ENCODE results near the gene LRBA.
"Not testable (repeated sequence)": the region's sequence is repeated elsewhere in the genome, so short reads cannot be mapped to it uniquely, and the experiment has no call there.

Gene LRBA

DNA sequence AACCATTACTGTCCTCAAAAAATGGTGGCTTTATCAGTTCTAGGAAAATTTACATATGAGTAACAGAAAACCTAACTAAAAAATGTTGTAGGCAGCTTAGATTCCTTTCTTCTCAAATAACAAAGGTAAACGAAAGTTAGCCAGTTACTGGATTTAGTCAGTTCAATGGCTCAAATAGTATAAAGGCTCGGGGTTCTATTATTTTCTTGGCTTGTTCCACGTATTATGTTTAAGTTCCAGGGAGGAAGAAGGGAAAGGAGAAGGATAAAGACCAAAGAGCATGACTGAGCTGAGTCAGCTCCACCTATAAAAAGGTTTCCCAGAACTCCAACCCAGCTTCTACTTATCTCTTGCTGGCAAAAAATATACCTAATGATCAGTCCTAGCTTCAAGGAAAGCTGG is 474.1 kb downstream of the LRBA start:
- no peak for DNase-seq

DNA sequence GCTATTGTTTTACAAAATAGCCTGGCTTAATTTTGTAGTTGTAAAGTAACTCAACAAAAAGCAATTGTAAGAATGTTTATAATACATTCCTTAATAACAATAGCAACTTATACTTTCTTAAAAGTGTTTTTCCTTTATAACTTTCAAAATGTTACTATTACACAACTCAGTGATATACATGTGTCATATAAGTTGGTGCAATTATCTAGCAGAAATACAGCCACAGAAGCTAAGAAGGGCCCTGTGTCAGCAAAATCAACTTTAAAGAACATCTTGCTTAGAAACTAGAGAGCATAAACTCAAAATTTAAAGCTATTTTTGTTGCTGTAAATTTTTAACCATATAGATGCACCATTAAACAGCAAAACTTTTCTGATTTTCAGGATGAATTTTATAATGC is 474.5 kb downstream of the LRBA start:
- no peak for DNase-seq

DNA sequence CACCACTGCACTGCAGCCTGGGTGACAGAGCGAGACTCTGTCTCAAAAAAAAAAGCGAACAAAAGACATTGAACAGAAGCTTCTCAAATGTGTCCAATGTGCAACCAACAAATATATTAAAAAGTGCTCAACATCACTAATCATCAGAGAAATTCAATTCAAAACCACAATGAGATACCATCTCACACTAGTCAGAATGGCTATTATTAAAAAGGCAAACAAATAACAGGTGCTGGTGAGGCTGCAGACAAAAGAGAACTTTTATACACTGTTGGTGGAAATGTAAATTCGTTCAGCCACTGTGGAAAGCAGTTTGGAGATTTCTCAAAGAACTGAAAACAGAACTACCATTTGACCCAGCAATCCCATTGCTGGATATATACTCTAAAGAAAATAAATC is 477.2 kb downstream of the LRBA start:
- DNase-seq = not testable (repeated sequence)

DNA sequence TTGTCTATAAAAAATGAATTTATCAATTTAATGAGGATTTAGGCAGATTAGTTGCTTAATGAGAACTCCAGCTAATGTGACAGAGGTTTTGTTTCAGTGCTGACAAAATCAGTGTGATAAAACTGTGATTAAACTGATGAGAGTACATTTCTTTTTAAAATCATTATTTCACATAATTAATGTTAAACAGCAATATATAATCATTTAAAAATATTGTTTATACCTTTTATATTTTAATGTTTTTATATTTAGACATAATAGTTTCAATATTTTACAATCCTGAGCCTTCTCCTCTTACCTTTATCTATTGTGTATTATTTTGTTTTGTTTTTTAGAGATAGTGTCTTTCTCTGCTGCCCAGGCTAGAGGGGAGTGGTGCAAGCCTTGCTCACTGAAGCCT is 480.3 kb downstream of the LRBA start:
- DNase-seq = no peak

DNA sequence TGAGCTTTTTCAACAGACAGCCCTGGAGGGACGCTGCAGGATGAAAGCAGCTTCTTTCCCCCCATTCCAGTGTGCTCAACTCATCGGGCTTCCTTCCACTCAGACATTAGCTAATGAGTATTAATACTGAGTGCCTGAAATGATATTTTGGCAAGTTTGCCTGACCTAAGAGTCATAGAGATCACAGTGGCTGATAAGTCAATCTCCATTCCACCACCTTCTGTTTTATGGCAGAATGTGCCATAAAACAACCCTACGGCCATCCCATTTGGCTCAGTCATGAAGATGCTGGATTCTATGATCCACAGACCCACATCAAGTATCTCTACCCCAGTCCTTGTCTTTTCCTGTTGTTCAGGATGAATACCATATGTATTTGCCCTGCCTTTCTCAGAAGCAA is 481.4 kb downstream of the LRBA start:
- no peak for DNase-seq

DNA sequence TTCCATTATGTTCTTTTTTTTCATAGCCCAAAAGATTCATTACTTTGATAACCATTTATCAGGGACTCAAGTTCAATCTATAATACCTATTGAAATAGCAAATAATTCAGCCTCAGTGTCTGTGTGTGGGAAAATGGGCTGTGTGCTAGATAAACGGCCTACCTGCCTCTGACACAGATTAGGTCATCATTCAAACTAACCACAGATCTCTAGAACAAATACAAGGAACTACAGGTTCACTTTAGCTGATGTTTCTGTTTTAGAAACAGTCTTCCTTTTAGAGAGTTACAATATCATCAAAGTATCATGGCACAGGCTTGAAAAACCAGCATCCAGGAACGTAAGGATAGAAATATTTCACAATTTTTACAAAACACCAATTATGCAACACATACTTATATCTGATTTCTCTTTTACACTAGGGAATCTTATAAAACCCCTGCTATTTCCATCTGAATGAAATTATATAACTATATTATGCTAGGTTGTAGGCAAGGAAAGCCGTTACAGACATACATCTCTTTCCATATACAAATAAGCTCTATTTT is 489.7 kb downstream of the LRBA start:
- no peak for DNase-seq

DNA sequence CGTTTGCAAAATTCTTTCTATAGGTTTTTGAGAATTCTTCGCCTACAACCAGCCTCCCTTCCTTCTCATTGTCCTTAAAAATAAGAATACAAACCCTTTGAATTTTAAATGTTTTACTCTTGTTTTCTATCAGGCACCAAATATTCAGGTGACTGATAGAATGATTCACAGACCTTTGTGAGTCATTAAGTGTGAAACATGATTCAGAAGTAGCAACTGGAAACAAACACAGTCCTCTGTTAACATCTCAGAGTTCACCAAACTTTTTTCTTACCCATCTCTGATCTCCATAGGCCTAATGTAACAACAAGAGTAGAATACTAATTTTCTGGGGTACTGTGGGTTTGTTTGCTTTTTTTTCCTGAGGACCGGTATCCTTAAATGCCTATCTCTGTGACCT is 496.5 kb downstream of the LRBA start:
- no peak for DNase-seq

DNA sequence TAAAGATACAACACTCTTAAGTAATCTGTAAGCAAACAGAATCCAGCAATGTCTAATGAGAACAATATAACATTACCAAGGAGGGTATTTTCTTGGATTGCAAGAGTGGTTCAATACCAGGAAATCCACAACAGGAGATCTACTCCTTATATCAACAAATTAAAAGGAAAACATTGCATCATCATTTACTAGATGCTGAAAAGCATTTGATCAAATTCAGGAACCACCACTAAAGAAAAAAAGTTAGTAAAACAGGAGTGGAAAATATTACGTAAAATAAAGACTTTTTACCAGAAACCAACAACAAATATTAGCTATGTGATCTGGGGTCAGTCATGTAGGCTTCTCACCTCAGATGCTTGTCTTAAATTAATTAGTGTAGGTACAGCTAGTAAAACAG is 499.9 kb downstream of the LRBA start:
- DNase-seq = no peak

DNA sequence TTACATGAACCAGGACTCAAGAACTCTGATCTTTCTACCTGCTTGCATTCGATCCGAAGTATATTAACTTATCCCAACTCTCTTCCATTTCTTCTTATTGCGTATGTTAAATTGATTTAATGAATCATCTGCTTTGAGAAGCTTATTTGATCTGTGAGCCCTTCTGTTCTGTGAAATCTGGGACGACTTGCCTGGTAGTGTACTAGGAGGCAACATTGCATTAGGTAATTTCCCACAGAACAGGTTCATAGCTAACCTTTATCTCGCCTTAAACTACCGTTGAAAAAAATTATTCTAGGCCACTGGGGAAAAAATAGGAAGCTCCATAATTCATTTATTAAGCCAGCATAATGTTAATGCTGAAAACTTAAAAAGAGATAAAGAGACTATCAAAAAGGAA is 500.4 kb downstream of the LRBA start:
- DNase-seq = no peak

DNA sequence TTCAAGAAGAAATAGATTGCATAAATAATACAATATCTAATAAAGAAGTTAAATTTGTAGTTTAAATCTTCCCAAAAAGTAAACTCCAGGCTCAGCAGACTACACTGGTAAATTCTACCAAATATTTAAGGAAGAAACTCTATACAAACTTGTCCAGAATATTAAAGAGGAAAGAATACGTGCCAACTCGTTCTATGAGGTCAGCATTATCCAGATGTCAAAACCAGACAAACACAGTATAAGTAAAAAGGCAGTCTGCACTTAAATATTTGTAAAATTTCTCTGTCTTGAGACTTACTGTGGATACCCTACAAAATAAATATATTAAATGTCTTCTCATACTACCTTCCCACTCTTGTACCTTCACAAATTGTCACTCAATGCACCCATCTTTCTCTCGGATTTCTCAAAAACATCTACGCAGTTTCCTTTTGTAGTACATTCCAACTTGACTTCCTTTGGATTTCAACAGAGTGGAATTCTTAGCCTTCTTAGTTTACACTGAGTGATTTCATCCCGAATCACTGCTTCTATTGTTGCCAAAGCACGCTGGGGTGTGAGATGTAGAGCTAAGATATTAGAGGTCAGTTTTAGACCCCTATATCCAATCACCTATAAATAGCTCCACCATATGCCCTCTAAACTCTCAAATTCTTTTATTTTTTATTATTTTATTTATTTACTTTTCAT is 504.8 kb downstream of the LRBA start:
- DNase-seq = no peak

DNA sequence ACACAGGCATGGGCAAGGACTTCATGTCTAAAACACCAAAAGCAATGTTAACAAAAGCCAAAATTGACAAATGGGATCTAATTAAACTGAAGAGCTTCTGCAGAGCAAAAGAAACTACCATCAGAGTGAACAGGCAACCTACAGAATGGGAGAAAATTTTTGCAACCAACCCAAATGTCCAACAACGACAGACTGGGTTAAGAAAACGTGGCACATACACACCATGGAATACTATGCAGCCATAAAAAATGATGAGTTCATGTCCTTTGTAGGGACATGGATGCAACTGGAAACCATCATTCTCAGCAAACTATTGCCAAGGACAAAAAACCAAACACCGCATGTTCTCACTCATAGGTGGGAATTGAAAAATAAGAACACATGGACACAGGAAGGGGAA is 507.4 kb downstream of the LRBA start:
- DNase-seq = not testable (repeated sequence)

DNA sequence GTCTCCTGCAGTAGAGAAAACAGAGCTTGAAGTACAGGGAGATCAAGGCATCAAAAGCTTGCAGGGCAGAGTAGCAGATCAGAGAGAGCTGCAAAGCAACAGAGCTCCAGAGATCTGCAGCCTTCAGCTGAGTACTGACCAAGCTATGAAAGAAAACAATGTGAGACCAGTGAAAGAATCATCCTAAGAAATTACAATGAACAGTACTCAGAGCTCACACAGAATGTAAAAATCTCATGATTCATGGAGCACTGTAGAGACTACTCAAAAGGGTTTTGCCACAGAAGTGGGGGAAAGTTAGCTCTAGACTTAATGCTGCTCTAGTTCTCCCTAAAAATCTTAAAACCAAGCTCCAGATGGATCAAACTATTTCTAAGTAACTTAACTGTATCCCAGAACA is 513.1 kb downstream of the LRBA start:
- DNase-seq = no peak

DNA sequence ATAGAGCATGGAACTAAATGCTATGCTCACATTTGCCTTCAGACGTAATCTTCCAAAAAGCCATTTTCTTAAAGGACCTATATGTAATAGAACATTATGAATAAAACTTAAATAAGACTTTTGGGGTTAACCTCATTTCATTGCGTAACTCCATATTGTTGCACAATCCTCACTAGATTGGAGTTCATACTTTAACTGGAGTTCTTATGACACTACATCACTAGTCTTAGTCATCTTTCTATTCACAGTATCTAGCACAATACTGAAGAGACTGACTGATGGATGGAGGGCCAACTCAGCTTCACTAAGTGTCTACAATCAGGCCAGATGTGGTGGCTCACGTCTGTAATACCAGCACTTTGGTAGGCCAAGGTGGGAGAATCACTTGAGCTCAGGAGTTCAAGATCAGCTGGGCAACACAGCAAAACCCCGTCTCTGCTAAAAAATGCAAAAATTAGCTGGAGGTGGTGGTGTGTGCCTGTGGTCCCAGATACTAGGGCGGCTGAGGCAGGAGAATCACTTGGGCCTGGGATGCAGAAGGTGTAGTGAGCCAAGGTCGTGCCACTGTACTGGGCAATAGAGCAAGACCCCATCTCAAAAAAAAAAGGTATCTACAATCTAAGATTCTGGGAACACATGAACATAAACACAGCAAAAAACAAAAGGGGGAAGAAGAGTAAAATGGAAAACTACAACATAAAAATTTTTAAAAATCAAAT is 513.9 kb downstream of the LRBA start:
- DNase-seq = no peak

DNA sequence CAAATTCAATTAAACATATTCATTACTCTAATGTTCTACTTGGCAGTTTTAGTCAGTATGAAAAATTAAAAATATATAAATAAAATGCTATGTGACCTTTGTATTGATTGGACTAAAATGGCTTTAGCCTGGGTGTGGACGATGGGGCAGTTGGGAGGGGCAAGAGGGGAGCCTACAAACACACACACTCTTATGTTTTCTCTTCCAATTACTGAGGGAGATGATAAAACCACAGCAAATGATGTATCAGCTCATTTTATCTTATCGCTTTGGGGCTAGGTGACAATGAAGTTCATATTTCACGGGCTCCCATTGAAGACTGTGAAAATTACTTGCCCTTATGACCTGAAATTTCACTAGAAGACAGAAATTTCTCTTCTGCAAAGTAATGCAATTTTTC is 517.5 kb downstream of the LRBA start:
- no peak for DNase-seq

DNA sequence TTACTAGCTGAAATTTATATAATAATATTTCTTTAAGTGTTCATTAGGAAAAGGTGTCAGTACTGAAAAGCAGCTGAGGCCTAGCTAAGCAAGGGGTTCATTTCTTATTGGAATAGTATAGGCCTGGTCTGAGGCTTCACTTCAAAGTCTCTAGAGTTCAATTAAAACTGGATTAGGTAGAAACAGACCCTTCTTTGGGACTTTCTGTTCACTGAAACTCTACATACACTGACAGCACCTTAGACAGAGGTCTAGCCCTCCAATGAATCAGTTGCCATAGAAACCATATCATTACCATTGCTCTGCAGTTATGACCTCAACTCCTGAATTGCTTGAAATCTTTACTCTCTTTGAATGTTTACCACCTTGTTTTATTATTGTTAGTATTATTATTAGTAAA is 519.5 kb downstream of the LRBA start:
- no peak for DNase-seq

DNA sequence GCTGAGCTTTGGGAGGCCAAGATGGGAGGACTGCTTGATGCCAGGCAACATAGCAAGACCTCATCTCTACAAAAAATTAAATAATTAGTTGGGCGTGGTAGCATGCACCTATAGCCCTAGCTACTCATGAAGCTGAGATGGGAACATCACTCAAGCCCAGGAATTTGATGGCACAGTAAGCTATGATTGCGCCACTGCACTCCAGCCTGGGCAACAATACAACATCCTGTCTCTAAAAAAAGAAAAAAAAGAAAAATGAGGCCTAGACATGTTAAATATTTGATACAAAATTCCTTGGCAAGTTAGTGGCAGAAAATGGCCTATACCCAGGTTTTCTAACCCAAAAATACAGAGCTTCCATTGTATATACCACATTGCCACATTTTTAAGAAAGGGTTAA is 521.2 kb downstream of the LRBA start:
- DNase-seq = no peak

DNA sequence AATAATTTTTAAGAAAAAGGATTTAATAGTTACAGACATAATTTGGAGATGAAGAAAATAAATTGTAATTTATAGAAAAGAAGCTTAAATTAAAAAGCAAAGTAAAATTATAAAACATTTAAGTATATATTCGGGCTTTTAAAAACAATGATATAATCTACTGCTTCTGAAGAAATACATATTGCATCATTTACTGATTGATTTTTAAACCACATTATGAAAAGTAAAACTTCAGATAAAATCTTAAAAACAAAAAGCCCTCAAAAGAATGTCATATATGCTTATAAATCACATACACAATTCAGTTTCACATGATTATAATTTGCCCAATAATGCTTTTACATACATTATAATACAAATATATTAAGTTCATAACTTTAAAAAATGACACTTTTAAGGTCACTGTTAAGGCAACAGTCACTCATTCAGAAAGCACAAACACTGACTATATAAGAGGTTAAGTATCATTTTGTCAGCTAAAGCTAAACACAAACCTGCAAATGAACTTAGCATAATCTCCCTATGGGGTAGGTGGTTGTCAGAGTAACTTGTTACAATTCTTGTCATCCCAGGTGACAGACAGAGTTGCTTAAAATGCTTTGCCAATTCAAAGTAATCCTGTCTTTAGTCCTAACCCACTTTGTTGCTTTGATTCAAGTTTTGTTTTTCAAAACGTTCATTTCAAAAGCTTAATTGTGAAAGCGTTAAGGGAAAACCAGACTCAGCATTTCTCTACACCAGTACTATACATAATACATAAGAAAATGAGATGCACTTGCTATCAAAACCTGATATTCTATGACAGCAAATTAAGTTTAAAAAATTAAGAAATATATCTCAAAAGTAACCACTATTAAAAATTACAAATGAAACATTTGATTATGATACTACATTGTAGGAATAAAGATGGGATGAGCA is 523.7 kb downstream of the LRBA start:
- DNase-seq = no peak

DNA sequence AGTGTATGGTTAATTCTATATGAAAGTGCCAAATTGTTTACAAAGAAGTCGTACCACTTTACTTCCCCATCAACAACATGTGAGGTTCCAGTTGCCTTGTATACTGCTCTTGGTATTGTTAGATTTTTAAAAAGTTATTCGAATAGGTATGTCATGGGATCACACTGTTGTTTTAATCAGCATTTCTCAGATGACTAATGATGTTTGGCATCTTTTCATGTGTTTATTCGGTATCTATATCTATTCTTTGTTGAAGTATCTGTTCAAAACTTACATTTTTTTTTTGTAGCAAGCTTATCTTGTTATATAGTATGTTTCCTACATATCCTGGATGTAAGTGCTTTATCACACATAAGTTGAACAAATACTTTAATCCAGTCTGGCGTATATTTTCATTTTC is 532.5 kb downstream of the LRBA start:
- no peak for DNase-seq

DNA sequence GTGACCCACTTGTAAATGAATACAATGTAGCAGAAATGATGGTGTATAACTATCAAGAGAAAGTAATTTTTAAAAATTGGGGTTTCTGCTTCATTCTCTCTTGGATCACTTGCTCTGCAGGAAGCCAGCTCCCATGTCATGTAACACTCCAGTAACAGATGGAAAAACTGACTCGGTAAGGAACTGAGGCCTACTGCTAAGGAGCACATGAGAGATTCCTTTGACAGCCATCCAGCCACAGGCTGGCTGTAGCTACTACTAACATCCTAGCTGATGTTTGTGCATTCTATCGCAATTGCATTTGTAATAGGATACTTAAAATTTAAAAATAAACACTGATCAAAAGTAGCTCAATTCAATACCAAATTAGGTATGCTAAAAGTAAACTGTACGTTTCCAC is 535.4 kb downstream of the LRBA start:
- no peak for DNase-seq

DNA sequence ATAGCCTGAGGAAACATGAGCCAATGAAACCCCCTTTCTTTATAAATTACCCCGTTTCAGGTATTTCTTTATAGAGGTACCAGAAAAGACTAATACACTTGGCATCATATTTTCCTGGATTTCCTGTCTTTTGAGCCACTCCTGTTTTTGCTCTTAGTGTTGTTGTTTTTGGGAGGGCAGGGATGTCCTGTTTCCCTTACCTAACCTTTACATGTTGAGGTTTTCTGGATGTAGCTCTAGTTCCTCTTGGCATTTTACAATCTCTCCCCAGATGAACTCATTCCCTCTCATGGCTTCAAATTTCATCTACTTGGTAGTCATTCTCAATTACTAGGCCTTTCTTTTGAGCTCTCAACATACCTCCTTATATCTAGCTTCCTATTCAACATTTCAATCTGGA is 537.2 kb downstream of the LRBA start:
- no peak for DNase-seq

DNA sequence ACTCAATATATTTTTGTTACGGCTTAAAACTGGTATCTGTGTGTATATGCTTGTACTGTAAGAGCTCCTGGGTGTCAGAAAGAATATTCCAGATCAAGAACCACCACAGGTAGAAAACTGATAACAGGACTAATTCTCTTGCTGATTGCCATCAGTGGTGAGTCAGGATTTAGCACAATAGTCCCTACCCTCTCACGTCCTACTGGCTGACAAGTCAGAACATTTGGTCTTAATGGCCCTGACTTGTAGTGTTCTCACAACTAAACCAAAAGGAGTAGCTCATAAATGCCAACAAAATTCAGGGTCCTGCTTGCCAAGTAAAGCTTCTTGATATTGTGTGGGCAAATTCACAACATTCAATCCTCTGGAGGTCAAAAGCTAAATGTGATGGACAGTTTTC is 538.3 kb downstream of the LRBA start:
- no peak for DNase-seq

DNA sequence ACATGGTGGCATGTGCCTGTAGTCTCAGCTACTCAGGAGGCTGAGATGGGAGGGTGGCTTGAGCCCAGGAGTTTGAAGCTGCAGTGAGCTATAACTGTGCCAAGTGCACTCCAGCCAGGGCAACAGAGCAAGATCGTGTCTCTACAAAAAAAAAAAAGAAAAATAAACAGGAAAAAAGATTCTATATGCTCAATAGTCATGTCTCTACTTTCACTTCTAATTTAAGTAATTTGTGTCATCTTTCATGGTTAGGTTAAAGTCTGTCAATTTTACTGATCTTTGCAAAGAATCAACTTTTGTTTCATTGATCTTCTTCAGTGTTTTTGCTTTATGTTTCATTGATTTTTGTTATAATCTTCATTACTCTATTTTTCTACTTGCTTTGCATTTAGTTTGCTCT is 539.3 kb downstream of the LRBA start:
- no peak for DNase-seq

DNA sequence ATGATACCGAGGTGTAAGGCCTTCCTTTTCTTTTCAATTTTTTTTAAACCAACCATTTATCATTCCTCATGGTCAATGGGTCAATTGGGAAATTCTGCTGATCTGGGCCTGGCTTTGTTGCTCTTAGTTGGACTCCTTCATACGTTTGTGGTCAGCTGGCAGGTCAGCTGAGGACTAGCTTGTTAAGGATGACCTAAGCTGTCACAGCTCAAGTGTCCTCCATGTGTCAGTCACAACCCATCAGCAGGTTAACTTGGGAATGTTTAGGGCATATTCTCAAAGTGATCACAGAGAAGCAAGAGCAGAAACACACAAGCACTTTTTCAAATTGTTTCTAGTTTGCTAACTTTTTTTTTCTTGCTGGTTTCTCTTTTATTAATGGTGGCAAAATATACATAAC is 550.6 kb downstream of the LRBA start:
- no peak for DNase-seq

DNA sequence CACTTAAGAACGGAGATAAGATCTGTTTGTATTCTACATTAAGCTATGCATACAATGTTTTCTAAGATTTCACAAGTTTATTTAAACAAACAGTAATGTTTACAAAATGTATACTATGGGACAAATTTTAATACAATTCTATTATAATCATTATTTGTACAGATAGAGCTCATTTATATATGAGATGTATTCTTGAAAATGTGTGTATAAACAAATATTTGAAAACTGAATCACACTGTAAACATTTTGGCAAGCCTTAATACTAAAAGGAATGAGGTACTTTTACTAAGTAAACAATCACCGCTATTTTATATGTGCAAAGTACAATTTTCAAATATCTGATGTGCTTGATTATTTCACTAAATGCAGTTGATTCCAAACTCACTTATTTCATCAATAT is 552.3 kb downstream of the LRBA start:
- no peak for DNase-seq

All from NCI-H1417 treated with DMSO at 0.1 percent for 48 hours (cell line).